HG03045 (cell line): ENCODE data around the gene CMIP.
A peak's percentile ranks its signal among the peaks of the same experiment; 100 is the strongest.
"Not testable (repeated sequence)": the region's sequence is repeated elsewhere in the genome, so short reads cannot be mapped to it uniquely, and the experiment has no call there.

ENCODE experiments used
- ATAC-seq: cut with Tn5 transposase; IDR thresholded peaks from one replicate; pipeline ENCODE4 v1.9.1; 2021; ENCODE audit warnings: mild to moderate bottlenecking, moderate library complexity; ENCODE audit not compliant: unreplicated experiment

Gene CMIP

DNA sequence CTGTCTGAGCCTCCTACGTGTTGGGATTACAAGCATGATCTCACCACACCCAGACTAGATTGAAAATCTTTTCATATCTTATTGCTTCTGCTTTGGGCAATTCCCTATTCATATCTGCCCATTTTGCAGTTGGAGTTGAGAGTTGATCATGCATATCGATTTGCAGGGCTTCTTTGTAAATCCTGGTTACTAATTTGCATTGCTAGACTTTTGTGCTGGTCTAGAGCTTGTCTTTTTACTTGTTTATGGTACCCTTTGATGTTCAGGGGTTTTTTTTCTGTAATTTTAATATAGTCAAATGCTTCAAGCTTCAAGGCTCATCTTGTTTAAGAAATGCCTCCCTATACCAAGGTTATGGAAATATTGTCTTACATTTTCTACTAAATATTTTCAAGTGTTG lies 23.5 kb upstream of the CMIP start:
- ATAC-seq = no peak

DNA sequence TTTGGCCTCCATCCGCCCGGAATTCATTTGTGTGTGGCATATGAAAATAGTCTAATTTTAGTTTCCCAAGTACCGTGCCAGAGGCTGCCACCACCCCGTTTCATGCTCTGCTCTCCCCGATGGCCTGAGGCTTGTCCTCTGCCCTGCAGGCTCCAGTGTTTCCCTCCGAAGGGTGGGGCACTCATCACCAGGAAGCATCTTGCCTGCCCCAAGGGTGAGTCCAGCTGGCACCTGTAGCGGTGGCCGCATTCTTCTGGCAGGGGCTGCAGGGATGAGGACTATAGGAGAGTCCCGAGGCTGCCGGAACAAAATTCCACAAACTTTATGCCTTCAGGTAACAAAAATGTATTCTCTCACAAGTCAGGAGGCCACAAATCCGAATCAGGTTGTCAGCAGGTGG lies 23.1 kb upstream of the CMIP start:
- ATAC-seq = no peak

DNA sequence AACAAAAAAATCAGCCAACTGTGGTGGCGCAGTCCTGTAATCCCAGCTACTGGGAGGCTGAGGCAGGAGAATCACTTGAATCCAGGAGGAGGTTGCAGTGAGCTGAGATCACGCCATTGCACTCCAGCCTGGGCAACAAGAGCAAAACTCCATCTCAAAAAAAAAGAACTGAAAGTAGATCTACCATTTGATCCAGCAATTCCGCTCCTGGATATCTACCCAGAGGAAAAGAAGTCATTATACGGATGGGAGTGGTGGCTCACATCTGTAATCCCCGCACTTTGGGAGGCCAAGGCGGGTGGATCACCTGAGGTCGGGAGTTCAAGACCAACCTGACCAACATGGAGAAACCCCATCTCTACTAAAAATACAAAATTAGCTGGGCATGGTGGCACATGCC lies 22.5 kb upstream of the CMIP start:
- not testable (repeated sequence) for ATAC-seq

DNA sequence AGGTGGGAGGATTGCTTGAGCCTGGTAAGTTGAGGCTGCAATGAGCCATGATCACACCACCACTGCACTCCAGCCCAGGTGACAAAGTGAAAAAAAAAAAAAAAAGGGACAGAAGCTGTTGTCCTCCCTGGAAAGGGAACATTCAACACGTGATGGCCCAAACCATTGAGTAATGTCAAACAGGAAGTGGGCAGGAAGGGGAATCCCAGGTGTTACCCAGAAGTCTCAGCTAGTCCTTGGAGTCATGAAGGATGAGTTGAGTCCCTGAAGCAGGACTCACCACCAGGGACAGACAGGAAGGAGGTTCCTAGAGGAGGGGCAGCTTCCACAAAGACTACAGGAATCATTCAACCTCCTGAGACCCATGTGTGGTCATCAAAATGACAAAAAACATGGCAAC lies 19.8 kb upstream of the CMIP start:
- no peak for ATAC-seq

DNA sequence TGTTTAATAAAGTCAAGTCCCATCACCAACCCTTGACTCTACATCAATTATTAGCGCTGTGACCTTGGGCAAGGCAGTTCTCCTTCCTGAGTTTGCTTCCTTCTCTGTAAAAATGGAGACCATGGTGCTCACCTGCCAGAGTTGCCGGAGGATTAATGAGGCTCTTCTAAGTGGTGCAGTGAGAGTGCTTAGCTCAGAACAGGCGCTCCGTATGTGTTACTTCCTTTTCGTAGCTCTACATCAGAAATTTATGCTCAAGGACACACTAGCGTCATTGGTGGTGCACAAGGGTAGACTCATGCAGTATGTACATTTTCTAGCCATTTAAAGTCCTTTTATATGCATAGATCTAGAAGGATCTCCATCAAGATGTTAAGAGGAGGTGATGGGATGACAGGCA lies 17.4 kb upstream of the CMIP start:
- ATAC-seq = no peak

DNA sequence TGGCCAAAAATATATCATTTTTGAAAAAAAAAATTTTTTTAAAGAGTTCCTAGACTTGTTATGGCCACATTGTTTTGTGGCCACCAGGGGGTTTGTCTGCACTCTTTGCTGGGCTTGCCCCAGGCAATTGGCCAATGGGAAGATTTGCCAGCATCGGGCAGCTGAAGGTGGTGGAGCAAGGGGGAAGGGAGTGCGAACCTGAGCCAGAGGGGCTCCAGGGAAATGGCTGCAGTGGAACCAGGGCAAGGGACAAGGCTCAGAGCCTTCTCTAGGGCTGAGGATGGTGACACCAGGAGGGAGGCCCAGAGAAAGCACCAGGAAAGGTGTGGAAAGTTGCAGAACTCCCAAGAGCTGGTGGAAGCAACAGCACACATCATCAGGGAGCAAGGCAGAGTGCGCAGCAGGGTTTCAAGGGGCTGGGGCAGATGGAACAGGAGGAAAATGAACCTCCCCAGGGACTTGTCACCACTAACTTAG lies 15.5 kb upstream of the CMIP start:
- ATAC-seq = no peak

DNA sequence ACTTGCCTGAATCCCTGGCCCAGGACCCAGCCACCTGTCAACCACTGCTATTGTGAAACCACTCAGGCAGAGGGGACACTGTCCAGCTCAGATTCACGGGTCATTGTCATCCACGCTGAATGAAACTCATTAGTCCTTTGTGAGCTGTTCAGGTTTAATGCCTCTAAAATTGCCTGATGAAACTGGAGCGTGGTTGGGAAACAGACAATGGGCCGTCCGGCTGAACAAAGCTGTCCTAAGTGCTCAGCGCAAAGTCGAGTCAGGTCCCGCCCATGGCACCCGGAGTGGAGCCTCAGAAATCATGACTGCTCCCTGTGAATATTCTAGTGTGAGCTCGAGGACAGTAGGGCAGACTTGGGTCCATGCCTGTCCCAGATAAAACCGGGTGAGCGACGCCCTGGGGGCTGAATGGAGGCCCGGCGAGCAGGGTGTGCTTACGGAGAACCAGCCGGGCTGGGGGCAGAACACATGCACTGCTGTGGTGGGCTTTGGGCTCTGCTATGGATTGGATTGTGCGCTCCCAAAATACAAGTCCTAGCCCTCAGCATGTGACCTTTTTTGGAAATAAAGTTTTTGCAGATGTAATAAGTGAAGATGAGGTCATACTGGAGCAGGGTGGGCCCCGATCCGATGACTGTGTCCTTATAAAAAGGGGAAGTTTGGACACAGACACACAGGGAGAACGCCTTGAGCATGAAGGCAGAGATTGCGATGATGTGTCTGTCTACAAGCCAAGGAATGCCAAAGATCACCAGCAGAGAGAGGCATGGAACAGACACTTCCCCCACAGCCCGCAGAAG lies 12.9 kb upstream of the CMIP start:
- peak; percentile 40 for ATAC-seq

DNA sequence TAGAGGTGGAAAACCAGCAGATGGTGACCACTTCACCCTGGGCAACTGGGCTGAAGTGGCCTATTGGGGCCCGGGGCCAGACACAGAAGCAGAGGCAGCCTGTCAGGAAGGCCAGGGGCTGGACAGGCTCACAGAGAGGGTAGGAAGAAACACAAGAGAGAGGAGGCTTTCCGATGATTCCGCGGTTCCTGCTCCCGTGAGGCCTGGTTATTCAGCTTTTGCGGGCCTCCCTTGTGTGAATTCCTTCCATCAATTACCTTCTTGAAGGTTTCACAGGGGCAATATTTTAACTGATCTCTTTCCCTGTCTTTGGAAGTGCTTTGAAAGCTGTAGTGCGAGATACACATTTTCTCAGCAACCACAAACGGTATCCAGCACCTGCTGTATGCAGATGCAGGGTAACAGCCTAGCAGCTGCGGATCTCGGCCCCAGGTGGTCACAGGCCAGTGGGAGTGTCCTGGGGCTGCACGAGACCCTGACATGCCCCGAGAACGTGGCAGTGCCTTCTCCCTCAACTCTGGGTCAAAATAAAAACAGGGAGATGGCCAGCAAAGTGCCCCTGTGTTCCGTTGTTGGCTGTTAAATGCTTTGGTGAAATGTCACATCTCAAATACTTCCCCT lies 11.6 kb upstream of the CMIP start:
- no peak for ATAC-seq

DNA sequence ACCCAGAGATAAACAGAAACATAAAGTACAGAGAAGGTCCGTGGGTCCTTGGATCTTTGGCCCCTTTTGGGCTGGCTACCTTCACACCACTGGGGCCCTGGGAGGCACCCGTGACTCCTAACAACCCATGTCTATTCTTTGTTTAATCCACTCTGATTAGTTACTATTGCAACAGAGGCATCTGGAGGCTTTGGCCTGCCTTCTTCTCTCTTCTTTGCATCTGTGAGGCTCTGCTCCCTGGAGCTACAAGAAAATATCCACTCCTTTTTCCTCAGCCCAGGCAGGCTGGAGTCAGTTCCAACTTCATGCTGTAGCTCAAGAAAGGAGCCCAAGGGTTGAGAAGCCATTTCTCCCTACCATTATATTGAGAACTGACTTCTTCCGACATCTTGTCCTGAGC lies 9.5 kb upstream of the CMIP start:
- ATAC-seq = no peak

DNA sequence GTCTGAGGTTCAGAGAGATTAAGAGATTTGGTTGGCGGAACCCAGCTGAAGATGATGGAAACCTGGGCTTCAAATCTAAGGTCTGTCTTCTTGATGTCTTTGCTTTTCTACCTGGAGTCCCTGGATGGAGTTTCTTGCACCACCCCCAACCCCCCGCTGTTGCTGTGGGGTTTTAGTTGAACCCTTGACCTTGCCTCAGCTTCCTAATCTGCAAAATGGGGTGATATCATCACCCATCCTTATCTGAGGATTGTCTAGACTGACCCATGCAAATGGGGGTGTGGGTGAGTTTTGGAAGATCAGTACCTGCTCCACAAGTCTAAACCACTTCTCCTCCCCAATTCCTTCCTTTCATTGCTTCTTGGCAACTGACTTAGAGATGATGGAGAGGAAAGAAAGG lies 9.0 kb upstream of the CMIP start:
- ATAC-seq = no peak

DNA sequence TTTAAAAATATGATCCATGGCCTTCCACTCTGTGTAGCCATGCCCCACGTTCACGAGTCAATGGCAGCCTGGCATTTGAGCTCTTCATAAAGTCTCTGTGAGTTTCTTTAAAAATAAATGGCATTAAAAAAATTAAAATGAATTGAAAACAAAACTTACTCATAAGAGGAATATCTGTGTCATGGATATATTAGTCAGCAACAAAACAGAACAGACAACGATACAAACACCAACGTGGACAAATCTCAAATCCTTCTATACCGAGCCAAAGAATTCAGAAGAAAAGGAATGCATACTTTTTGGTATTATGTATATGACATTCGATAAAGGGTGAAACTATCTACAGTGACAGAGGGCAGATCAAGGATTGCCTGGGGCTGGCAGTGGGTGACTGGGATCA lies 8.2 kb upstream of the CMIP start:
- ATAC-seq = no peak

DNA sequence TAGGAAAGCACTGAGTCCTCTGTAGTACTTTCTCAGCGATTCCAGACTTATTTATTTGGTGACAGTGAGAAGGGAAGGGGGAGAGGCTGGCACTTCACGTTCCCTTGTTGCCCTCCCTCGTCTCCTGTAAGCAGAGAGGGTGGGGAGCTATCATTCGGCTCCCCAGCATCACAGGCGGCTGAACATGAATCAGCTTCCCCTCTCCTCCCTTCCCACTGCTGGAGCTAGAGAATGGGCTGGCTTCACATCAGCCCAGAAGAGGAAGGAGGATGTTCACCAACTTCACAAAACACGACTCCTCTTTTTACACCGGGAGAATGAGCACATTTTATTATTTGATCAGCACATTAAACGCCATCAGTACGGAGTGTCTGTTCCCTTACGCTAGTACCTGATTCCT lies 6.7 kb upstream of the CMIP start:
- no peak for ATAC-seq

DNA sequence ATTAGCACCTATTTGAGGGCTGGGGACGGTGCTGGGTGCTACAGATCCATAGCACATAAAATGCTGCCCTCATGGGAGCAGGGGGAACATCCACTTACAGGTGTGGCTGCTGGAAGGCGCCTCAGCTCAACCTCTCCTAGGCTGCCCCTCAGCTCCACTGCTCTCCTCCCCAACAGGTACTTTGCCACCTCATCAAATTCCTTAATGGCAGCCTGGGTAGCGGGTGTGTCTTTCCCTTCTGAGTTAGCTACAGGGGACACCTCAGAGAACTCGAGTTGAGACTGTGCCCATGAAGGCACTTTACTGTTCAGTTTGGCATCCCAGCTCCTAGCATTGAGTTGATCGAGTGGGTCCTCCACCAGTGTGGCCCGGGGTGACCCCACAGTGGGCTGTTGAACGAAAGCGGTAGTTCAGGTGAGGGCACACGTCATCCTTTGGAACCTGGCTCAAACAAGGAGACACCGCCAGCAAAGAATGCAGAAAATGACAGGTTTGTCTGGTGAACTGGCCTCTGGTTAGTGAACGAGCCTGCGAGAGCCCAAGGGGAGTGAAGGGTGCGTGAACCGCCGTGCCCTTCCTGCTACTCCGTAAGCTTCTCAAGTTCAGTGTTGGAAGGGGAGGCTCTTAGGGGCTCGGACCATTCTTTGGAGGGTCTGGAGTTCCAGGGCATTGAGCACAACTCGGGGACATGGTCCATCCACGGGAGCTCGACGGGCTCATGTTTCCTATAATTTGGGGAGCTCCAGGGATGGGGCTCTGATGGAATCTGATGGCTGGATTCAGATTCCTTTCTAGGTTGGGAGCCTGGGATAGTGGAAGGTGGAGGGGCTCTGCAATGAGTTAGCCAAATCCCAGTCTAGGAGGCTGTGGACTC lies 3.5 kb upstream of the CMIP start:
- ATAC-seq = no peak

DNA sequence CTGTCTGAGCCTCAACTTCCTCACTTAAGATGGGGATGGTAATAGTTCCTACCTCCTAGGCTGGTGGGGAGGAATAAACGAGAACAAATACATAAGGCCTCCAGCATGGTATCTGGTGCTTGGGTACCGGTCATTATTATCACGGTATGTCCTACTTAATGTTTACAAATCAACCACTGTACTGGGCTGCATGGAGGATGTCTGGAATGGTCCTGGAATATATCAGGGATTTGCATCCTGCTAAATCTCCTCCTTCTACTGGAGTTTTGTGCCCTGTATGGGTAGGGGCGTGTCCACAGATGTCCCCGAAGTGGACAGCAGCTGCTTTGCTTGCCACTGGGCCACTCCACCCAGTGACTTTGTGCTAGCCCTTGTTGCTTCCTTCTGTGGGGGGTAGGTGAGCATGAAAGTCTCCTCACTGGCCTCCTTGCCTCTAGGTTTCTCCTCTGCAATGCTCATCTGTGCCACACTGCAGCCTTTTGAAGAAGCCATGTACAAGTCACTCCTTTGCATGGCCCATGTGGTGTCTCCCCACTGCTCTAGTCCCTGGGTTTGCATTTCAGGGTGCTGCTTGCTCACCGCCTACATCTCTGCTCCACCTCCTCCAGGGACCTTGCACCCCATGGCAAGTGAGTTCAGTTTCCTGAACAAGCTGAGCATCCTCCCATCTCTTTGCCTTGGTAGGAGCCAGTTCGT lies 2.2 kb upstream of the CMIP start:
- no peak for ATAC-seq

DNA sequence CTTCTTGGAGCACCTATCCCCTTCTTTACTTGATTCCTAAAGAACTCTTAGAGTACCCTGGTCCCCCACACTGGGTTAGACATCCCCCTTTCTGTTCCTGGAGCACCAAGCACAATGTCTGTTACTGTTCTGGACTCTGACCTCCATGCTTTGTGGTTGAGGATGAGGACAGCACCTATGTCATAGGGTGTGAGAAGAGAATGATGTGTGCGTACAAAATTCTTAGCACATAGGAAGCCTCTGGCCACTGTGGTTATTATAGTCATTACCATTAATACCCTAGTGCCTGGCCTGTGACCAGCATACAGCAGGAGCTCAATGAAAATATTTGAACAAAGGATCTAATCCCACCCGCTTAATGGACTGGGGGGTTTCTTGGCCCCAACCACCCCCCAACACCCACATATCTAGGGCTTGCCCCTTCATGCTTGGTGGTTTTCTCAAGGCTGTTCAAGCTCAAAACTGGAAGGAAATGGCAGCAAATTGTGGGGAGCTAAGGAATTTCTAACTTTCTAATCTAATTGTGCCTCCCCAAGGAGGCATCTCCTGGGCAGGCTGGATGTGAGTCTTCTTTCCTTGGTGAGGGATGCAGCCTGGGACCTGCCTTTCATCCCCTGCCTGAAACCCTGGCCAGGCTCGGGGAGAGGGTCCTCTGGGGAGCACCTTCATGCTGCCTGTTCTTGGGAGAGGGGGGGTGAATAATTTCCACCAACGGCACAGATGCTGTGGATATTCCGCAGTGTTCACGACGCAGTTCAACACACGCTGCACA lies 1.5 kb upstream of the CMIP start:
- no peak for ATAC-seq

DNA sequence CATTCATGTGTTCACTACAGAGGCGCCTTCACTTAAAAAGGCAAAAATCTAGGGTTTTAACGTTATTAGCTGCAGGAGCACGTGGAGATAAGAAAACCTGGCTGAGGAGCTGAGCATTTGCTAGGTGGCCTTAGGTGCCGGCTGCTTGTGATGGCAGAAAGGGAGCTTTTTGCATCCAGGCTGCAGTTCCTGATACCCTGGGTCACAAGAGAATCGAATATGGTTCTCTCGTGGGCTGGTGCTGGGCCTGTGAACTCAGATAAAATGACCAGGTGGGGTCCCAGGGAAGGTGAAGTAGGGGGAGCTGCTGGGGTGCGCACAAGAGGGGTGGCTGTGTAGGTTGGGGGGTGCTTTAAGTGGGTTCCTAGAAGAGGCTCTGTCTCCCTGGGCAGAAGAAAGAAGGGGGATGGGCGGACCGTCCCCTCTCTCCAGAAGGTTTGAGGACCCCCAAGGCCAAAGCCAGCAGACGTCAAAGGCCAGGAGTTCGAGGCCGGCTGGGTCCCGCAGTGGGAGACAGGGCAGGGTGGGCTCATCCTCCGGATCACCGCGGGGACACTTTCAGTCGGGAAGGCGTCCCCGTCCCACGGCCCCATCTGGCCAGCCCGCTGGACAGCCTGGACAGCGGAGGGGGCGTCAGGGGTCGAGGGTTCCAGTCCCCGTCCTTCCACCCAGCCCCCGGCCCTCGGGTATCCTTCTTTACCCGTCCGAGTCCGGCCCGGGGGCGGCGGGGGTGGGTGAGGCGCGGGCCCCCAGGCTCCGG lies 740 bp upstream of the CMIP start:
- ATAC-seq = no peak

DNA sequence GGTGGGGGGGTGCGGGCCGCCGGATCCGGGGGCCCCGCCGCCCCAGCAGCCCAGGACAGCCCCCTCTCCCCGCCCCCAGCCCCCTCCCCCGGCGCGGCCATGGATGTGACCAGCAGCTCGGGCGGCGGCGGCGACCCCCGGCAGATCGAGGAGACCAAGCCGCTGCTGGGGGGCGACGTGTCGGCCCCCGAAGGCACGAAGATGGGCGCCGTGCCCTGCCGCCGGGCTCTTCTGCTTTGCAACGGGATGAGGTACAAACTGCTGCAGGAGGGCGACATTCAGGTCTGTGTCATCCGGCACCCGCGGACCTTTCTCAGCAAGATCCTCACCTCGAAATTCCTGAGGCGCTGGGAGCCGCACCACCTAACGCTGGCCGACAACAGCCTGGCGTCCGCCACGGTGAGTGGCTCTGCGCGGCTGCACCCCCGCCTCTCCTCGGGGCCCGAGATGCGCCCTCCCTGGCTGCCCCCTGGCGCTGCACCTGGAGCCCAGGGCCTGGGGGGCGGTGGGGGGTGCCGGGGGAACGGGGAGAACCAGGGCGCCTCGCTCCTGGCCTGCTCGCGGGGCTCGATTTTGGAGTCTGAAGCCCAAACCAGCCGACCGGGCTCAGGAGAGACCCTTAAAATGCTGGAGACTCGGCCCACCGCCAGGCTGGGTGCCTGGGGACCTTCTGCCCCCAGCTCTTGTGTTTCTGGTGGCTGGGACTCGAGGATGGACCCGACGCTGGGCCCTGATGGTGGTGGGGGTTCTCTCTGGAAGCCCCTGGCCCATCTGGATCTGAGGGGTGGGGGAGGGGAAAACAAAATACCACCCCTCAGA lies 744 bp downstream of the CMIP start:
- ATAC-seq = peak; percentile 25

DNA sequence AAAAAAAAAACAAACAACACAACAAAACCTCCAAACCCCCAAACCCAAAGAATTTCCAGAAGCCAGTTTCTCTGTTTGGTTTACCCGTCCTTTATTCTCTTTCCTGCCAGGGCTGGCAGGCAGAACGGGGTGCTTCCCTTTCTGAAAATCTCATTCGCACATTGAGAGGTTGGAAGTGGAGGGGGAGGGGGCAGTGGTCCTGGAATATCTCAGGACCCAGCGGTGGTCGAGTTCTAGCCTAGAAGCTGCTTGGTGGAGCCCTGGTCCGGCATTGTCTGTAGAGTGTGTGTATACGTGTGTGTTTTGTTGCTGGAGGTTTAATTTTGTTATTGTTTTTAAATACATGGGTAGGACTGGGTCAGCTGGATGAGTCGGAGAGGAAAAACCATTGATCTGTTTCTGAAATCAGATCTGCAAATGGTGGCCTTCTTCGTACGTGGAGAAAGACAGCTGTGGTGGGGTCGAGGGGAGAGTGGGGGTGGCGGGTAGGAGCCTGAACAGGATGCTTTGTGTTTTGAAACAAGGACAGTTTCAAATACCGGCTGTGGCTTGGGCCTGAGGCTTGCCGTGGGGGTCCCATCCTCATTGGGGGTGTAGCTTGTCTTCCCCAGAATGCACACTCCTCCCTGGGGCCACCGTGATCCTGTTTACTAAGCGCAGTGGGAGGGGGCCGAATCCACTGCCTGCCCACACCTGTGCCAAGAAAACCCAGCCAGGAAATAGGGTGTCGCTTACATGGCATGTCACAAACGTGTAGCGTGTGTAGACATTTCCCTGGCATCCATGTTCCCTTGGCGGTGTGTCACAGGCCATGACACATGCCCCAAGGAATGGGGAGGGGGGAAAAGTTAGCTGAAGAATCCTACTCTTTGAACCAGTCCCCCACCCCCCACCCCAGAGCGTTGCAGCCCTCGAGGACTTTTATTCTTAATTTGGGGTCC lies 1.6 kb downstream of the CMIP start:
- no peak for ATAC-seq
